HG02981 (cell line): Measurements from ENCODE around the gene PRL.

Experiments used
- ATAC-seq: cut with Tn5 transposase; IDR thresholded peaks from one replicate; pipeline ENCODE4 v1.9.1; 2021; ENCODE audit warnings: mild to moderate bottlenecking, moderate library complexity; ENCODE audit not compliant: unreplicated experiment

The PRL gene

DNA sequence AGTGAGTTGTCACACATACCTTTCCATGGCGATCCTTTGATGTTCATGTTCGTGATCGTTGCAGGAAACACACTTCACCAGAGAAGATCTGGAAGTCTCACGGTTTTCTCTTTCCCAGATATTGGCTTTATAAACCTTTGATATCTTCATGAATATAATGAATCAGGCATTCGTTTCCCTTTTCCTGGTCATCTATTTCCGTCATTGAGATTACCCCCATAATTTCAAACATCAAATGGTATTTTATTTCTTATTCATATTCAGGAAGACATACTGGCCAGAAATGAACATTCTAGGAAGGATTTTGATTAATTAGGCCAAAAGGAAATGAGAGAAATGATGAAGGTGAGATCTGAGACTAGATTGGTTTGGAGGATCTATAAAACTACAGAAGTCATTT is at the start of gene PRL:
TSS of gene PRL (minus strand) at position 101 of the 400 bp plus-strand sequence. CDS start at position 47, 54 bp downstream.
- no peak for ATAC-seq

DNA sequence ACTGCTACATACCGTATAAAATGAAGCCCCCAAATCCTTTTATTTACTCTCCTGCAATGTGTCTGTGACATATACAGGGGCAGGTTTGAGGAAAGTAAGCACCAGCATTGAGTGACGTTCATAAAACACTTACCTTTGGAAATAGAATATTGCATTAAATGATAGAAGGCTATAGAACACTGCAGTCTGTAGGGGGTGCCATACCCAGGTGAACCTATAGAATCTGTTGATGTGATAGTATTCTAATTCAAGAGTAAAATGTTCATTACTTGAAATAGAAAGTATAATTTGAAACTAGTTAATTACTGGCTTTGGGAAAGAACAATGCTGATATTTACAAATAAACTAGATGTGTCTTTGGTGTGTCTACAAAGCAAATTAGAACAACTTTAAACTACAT is 47.0 kb upstream of the PRL start:
- ATAC-seq, result no peak

- no peak for ATAC-seq
These were observed 37.9 kb upstream of the PRL start for GRCh38 chr6:22334778-22335177.

GRCh38 chr6:22333802-22334201 is 37.0 kb upstream of the PRL start:
- no peak for ATAC-seq

GRCh38 chr6:22332711-22333110 is 35.9 kb upstream of the PRL start:
- ATAC-seq, result no peak

DNA sequence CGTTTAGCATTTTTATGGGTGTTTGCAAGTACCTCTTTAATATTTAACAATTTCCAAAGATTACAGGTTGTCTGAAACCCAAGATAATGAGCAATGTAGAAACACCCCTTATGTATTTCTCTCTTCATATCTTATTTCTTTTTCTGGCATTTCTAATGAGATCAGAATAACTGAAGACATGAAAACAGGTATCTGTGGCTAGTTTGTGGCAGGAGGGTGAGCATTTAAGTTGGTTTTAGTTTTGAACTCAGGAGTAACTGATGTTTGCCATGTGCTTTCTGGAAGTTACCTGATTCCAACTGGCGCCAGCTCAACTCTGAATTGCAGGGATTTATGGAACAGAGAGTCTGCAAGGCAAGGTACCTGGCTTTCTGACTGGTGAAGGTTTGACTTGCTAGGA is 35.4 kb upstream of the PRL start:
- no peak for ATAC-seq

- no peak for ATAC-seq
These were observed 34.1 kb upstream of the PRL start for GRCh38 chr6:22330941-22331340.

GRCh38 chr6:22328474-22328873 is 31.6 kb upstream of the PRL start:
- ATAC-seq, result no peak

DNA sequence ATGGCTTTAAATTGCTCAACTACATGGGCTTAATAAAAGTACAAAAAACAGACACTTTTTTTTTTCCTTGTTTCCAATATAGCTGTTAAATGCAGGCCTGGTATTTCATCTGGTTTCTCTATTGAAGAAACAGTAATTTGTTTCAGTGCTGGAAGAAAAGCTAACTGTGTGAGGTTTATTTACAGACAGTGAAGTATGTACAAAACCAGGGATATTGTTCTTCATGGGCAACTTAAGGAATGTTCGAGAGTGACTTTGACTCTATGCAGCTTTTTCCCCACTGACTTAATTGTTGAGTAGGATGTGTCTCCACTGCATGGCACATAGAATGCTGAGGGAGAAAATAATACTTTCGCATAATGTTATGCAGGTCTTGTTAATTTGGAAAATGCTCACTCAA is 31.0 kb upstream of the PRL start:
- ATAC-seq, result no peak

DNA sequence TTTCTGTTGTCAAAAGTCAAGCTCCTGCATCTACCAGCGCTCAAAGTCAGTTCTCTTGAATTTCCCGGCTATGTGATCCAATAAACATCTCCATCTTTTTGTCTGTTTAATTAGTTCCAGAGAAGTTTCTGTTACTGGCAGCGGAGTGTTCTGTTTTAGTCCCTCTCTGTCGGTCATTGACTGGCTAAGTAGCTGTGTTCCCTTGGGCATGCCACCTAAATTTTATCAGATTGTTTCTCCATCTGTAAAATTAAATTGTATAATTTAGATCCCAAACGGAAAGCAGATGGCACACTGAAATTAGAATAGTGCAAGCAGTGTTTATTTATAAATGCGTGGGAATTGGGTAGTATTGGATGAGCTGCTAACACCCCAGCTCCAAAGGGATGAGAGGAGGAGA is 29.7 kb upstream of the PRL start:
- no peak for ATAC-seq

DNA sequence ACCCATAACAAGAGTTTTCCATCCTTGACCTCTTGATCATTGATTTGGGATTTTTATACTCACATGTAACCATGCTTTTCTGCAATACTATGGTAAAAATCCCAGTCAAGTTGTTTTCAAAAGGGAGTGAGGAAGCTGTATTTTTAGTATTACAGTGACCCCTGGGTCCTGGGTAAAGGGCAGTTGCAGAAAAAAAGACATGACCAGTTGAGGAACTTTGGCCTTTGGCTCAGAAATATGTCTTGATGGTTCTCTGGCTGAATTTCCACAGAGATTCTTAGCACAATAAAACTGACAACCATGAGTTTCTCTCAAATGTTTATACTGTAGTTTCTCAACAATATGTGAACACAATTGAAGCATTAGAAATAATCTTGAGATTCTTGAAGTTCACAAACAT is 28.6 kb upstream of the PRL start:
- no peak for ATAC-seq

- ATAC-seq, result no peak
These were observed 27.0 kb upstream of the PRL start for GRCh38 chr6:22323848-22324247.

DNA sequence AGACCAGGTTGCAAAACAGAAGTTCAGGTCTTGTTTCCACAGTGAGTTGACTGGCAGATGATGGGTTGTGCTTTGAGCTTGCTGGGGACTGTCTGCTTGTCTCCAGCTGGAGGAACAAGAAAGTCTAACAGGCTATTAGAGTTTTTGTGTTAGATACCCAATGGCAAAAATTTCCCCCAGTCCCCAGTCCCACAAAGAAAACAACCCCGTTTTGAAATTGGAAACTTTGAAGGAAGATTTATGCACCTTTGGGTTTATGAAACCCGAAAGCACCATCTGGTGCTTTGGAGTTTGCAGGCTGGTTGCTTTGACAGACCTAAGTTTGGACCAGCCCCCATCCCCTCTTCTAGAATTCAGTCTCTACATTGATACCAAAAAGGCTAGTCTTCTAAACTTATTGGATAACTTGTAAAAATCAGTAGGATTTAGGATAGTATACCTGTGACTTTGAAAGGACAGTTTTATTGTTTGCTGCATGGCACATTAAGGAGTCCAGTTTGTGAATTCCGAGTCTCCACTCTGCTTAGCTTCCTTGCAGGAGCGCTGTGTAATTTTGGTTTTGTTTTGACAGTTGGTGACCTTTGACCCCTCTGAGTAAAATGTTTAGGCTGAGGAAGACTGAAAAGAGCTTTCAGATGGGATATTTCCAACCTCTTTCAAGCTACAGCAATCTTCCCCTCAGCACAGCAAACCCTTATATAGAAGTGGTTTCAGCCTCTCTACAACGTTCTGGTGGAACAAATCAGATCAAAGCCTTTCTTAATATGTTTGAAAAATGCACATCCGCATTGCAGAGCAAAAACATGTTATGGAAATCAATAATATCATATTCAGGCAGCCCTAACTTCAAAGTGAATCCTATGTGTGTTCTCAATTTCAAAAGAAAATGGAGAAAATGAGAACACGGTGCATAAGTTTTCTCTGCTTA is 25.5 kb upstream of the PRL start:
- no peak for ATAC-seq

DNA sequence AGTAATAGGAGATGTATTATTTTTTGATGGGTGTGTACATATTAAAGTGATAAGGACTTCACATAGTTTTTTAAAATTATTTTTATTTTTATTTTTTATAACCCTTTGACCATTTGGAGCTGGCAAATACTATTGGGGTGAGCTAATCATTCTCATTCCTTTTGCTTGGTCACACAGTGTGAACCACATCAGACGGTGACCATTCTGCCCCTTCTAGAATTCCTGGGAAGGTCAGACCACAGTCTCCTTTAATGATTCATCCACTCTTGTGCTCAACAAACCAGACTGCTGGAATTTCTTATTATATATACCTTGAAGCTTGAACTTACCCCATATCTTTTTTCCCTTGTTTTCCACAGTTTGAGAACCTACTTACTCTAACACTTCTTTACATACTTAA is 23.9 kb upstream of the PRL start:
- no peak for ATAC-seq

GRCh38 chr6:22318404-22318803 is 21.6 kb upstream of the PRL start:
- ATAC-seq, result no peak

- no peak for ATAC-seq
These were observed 17.0 kb upstream of the PRL start for GRCh38 chr6:22313796-22314195.

DNA sequence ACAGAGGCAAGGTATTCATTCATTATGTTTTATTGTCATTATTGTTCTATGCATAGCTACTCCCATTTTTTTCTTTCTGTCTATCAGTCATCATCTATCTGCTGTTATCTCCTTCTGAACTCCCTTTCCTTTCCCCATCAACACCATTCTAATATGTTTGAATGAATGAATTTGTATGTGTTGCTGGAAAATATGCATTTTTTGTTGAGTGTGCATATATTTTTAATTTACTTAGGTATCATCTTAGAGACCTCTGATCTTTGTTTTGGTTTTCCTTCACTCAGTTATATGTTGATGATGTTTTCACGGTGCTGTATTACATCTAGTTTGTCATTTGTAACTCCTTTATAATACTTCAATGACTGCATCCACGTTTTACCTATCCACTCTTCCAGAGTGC is 12.1 kb upstream of the PRL start:
- ATAC-seq, result no peak

- ATAC-seq, result no peak
These were observed 10.1 kb upstream of the PRL start for GRCh38 chr6:22306741-22307466.

- ATAC-seq, result no peak
These were observed 6.0 kb upstream of the PRL start for GRCh38 chr6:22302838-22303237.

- no peak for ATAC-seq
These were observed 3.6 kb upstream of the PRL start for GRCh38 chr6:22300273-22300998.

GRCh38 chr6:22298475-22298890 is 1.6 kb upstream of the PRL start:
- ATAC-seq, result no peak

GRCh38 chr6:22296067-22296466 is 769 bp downstream of the PRL start:
- ATAC-seq, result no peak
